PFSK-1 (cell line): ENCODE results near the gene NRL.

Experiments
- FOXP2 ChIP-seq: optimal IDR thresholded peaks from 2 replicates; pipeline ENCODE3; 2011; ENCODE audit warnings: borderline replicate concordance, control low read depth, inconsistent platforms; ENCODE audit not compliant: insufficient read depth; ENCODE audit errors: extremely low read length, extremely low read depth
- POLR2AphosphoS5 ChIP-seq: IDR thresholded peaks from 2 replicates; pipeline ENCODE4 v1.6.1; 2012; ENCODE audit warnings: low read depth, mild to moderate bottlenecking, control low read depth, low read length, moderate library complexity
- SIN3A ChIP-seq: IDR thresholded peaks from 2 replicates; pipeline ENCODE4 v1.6.1; 2012; ENCODE audit warnings: mild to moderate bottlenecking, low read length, moderate library complexity, borderline replicate concordance; ENCODE audit not compliant: insufficient read depth
- TAF1 ChIP-seq: IDR thresholded peaks from 2 replicates; pipeline ENCODE4 v1.6.1; 2012; ENCODE audit warnings: low read length, control low read depth, borderline replicate concordance; ENCODE audit not compliant: insufficient read depth
- TF ChIP-seq, protein P1 (sequence below), 2 experiments: IDR thresholded peaks; 2 replicates each; pipeline versions ENCODE4 v1.6.1 to v1.8.0; 2011 to 2012; ENCODE audit warnings: low read depth in 2 of 2, low read length in 2 of 2, control low read depth in 1 of 2, inconsistent platforms in 1 of 2, mild to moderate bottlenecking in 1 of 2, moderate library complexity in 1 of 2; ENCODE audit not compliant: insufficient read depth in 1 of 2

NRL gene

DNA sequence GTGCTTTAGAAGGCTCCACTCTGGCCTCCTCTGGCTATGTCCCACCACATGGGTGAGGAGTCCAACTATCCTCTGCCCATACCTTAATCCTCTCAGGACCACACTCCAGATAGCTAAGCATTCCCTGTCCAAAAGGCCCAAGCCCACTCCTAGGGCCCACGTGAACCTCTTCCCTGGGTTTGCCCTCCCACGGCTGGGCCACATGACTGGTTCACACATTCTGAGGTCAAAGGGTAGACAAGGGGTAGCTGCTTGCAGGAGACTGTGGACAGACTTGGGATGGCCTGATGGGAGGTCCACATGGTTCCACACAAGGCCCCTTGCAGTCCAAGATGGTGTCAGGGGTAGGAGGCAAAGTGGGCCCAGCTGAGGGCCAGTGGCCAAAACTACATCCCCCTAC is 26.7 kb downstream of the NRL start:
- no peak for TF ChIP-seq POLR2AphosphoS5
- no peak for TF ChIP-seq SIN3A

DNA sequence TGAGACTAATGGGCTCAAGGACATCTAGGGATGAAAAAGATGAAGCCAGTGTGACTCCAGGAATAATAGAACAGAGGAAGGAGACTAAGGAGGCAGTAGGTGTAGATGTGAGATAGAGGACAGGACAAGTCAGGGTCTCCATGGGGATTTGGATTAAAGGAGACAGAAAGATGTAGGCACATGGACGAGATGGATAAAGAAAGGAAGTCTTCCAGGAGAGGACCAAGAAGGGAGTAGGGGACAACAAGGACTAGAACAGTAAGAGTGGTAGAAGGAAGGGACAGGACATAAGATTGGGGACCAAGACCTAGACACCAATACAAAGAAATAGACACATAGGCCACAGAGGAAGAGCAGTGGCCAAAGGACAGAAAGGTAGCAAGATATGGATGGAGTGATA is 27.7 kb downstream of the NRL start:
- TF ChIP-seq, protein P1, sequence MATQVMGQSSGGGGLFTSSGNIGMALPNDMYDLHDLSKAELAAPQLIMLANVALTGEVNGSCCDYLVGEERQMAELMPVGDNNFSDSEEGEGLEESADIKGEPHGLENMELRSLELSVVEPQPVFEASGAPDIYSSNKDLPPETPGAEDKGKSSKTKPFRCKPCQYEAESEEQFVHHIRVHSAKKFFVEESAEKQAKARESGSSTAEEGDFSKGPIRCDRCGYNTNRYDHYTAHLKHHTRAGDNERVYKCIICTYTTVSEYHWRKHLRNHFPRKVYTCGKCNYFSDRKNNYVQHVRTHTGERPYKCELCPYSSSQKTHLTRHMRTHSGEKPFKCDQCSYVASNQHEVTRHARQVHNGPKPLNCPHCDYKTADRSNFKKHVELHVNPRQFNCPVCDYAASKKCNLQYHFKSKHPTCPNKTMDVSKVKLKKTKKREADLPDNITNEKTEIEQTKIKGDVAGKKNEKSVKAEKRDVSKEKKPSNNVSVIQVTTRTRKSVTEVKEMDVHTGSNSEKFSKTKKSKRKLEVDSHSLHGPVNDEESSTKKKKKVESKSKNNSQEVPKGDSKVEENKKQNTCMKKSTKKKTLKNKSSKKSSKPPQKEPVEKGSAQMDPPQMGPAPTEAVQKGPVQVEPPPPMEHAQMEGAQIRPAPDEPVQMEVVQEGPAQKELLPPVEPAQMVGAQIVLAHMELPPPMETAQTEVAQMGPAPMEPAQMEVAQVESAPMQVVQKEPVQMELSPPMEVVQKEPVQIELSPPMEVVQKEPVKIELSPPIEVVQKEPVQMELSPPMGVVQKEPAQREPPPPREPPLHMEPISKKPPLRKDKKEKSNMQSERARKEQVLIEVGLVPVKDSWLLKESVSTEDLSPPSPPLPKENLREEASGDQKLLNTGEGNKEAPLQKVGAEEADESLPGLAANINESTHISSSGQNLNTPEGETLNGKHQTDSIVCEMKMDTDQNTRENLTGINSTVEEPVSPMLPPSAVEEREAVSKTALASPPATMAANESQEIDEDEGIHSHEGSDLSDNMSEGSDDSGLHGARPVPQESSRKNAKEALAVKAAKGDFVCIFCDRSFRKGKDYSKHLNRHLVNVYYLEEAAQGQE (IDR thresholded peaks at IDR 0.05; ENCODE audit: insufficient read depth in 1 of 2, low read depth in 2 of 2, low read length in 2 of 2) = no peak
- TF ChIP-seq POLR2AphosphoS5 (no peak), FOXP2 (no peak), SIN3A (no peak), TAF1 (no peak)

DNA sequence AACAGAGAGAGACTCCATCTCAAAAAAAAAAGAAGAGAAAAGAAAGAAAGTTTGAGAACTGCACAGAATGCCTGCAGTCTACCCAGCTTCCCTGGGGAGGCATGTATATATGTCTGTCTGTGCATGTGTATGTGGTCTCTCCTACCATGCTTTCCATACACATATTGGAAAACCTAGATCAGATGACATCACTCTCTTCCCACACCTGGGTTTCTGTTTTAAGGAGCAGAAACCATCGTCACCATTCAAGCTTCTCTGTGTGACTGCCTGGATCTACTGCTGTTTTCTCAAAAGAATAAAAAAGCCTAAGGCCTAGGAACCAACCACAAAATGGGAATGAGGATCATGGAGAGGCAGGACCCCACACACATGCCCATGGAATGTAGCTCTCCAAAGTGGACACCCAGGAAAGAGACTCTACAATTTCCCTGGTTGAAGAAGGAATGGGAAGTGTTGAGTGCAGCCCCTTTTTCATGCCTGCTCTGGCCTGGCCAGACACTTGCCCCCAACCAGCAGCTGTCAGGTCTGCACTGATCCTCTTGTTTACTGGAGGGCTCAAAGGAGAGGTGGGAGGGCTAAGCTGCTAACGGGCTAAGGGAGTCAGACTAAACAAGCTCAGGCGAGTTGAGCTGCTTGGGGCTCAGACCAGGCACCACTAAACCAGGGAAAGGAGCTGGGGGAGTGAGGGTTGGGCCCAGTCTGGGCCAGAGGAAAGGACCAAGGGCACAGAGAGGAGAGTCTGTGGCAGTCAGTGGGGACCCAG is 28.4 kb downstream of the NRL start:
- TF ChIP-seq SIN3A (no peak), TAF1 (no peak), POLR2AphosphoS5 (no peak), FOXP2 (no peak)
- TF ChIP-seq, protein P1 (IDR thresholded peaks at IDR 0.05; ENCODE audit: insufficient read depth in 1 of 2, low read depth in 2 of 2, low read length in 2 of 2) = no peak

DNA sequence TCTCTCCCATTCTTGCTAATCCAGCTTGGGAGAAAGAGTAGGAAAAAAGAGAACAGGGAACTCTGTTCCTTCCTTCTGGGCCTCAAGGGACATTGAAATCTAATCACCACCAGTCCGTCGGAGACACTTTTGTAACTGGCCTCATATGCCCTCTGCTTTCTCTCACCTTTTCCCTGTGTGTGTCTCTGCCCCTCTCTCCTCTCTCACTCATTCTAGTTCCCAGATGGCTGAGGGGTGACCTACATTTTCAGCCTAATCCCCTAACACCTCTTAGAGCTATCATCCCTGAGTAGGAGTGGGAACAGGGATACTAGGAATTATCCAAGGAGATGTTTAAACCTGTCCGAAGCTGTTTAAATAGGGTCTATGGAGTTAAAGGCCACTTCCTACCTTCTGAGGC is 29.5 kb downstream of the NRL start:
- TF ChIP-seq POLR2AphosphoS5 (no peak), FOXP2 (no peak), SIN3A (no peak), TAF1 (no peak)
- TF ChIP-seq, protein P1 (IDR thresholded peaks at IDR 0.05; ENCODE audit: insufficient read depth in 1 of 2, low read depth in 2 of 2, low read length in 2 of 2) = no peak

DNA sequence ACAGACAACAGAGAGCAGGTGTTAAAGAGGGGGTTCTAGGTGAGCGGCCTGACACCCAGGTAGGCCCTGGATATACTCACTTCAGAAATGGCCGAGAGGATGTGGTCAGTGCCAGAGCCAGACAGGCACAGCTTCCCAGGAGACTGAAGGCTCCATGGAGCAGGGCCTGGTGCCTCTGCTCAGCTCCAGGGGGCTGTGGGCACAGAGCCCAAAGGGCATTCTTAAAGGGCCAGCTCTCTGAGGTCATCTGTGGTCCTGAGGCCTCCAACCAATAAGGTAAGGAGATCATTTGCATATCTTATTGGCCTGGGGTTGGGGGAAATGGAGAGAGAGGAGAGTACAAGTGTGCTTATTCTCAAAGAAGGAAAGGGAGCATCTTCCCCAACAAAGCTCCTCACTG is 30.3 kb downstream of the NRL start:
- TF ChIP-seq POLR2AphosphoS5 = no peak
- no peak for TF ChIP-seq TAF1
- TF ChIP-seq SIN3A = no peak
- TF ChIP-seq, protein P1 (IDR thresholded peaks at IDR 0.05; ENCODE audit: insufficient read depth in 1 of 2, low read depth in 2 of 2, low read length in 2 of 2) = no peak
- no peak for TF ChIP-seq FOXP2
